DLD1 (cell line): Measurements from ENCODE around the gene ENOSF1.

Experiments
- in situ Hi-C: cut with HindIII; loops from 2 replicates; pipeline ENCODE4 v1.10.0; 2017; ENCODE audit warnings: low sequenced_read_pairs

ENOSF1 gene

GRCh38 chr18:675307-675706, 37.1 kb downstream of the ENOSF1 start:
- in situ Hi-C loops, result no loop called here

- in situ Hi-C loops, result no loop called here
Observed at GRCh38 chr18:673769-674168, 38.7 kb downstream of the ENOSF1 start.

- in situ Hi-C loops, result no loop called here
Observed at GRCh38 chr18:673317-673716, 39.1 kb downstream of the ENOSF1 start.

GRCh38 chr18:671405-671804, 41.0 kb downstream of the ENOSF1 start:
- in situ Hi-C loops, result no loop called here

- in situ Hi-C loops, result no loop called here
Observed at GRCh38 chr18:670522-670921, 41.9 kb downstream of the ENOSF1 start.

GRCh38 chr18:669077-669476, 43.4 kb downstream of the ENOSF1 start:
- in situ Hi-C loops, result no loop called here

GRCh38 chr18:668260-668659, 44.2 kb downstream of the ENOSF1 start:
- in situ Hi-C loops, result no loop called here

- in situ Hi-C loops, result no loop called here
Observed at GRCh38 chr18:666628-667027, 45.8 kb downstream of the ENOSF1 start.

GRCh38 chr18:666177-666576, 46.3 kb downstream of the ENOSF1 start:
- in situ Hi-C loops, result no loop called here

GRCh38 chr18:662197-662596, 50.2 kb downstream of the ENOSF1 start:
- in situ Hi-C loops, result no loop called here

- in situ Hi-C loops, result no loop called here
Observed at GRCh38 chr18:659597-659996, 52.8 kb downstream of the ENOSF1 start.

- in situ Hi-C loops, result no loop called here
Observed at GRCh38 chr18:658947-659533, 53.4 kb downstream of the ENOSF1 start.

GRCh38 chr18:658001-658946, 54.2 kb downstream of the ENOSF1 start:
- in situ Hi-C loops, result no loop called here

- in situ Hi-C loops, result no loop called here
Observed at GRCh38 chr18:657311-658000, 55.0 kb downstream of the ENOSF1 start, which contains the start of gene TYMS. Gene TYMS (plus strand): TSS chr18:657653. CDS start chr18:657743, 90 bp downstream.

GRCh38 chr18:655445-655844, 57.0 kb downstream of the ENOSF1 start:
- in situ Hi-C loops, result no loop called here

GRCh38 chr18:654601-655000, 57.8 kb downstream of the ENOSF1 start:
- in situ Hi-C loops, result no loop called here

- in situ Hi-C loops, result no loop called here
Observed at GRCh38 chr18:653512-653911, 58.9 kb downstream of the ENOSF1 start.

GRCh38 chr18:652131-652530, 60.3 kb downstream of the ENOSF1 start:
- in situ Hi-C loops, result no loop called here

- in situ Hi-C loops, result no loop called here
Observed at GRCh38 chr18:650428-650858, 62.0 kb downstream of the ENOSF1 start.

GRCh38 chr18:649341-649740, 63.1 kb downstream of the ENOSF1 start:
- in situ Hi-C loops, result no loop called here

- in situ Hi-C loops, result no loop called here
Observed at GRCh38 chr18:647304-647703, 65.1 kb downstream of the ENOSF1 start.
